Ishikawa (cell line): ENCODE data around the gene ZNF518B.

Source experiments
- CEBPB ChIP-seq: IDR thresholded peaks from 2 replicates; pipeline ENCODE4 v1.6.1; 2012
- CREB1 ChIP-seq: IDR thresholded peaks from 2 replicates; pipeline ENCODE4 v1.6.1; 2012; ENCODE audit warnings: low read depth
- EGR1 ChIP-seq: IDR thresholded peaks from 2 replicates; pipeline ENCODE4 v1.6.1; 2012
- EP300 ChIP-seq: IDR thresholded peaks from 2 replicates; pipeline ENCODE4 v1.6.1; 2012; ENCODE audit warnings: borderline replicate concordance
- FOXM1 ChIP-seq: IDR thresholded peaks from 2 replicates; pipeline ENCODE4 v1.6.1; 2012; ENCODE audit warnings: low read depth, borderline replicate concordance
- NFIC ChIP-seq: IDR thresholded peaks from 2 replicates; pipeline ENCODE4 v1.6.1; 2012
- RAD21 ChIP-seq: IDR thresholded peaks from 2 replicates; pipeline ENCODE4 v1.6.1; 2012; ENCODE audit warnings: low read depth
- TAF1 ChIP-seq: IDR thresholded peaks from 2 replicates; pipeline ENCODE4 v1.6.1; 2012; ENCODE audit warnings: low read depth, mild to moderate bottlenecking
- TCF12 ChIP-seq: IDR thresholded peaks from 2 replicates; pipeline ENCODE4 v1.6.1; 2012; ENCODE audit warnings: low read depth
- TEAD4 ChIP-seq: IDR thresholded peaks from 2 replicates; pipeline ENCODE4 v1.6.1; 2012
- YY1 ChIP-seq: IDR thresholded peaks from 2 replicates; pipeline ENCODE4 v1.6.1; 2012; ENCODE audit warnings: low read depth
- ZBTB7A ChIP-seq: IDR thresholded peaks from 2 replicates; pipeline ENCODE4 v1.6.1; 2012; ENCODE audit warnings: low read depth
- TF ChIP-seq, protein P1 (sequence below): IDR thresholded peaks from 2 replicates; pipeline ENCODE4 v1.6.1; 2012
- TF ChIP-seq, protein P2 (sequence below): IDR thresholded peaks from 2 replicates; pipeline ENCODE4 v1.6.1; 2012; ENCODE audit warnings: low read depth, mild to moderate bottlenecking
- TF ChIP-seq, protein P3 (sequence below): IDR thresholded peaks from 2 replicates; pipeline ENCODE4 v1.6.1; 2012

The ZNF518B gene

DNA sequence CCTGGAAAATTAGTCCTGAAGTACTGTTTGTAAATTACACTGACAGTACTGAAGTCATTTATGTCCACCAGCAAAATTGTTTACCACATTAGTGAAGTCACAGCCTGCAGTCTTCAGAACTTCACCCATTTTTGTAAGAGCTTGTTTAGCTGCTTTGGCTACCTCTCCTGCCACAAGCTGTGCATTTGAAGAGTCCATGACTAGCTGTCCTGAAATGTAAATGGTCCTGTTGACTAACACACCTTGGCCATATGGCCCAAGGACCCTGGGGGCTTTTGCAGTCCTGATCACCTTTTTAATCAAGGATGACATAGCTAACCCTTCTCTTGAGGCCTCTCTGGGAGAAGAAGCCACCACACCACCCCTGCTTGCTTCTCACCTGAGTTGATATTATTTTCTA lies 21.4 kb upstream of the ZNF518B start:
- TF ChIP-seq EP300 (no peak), NFIC (no peak), FOXM1 (no peak), RAD21 (no peak), EGR1 (no peak), TCF12 (no peak), CREB1 (no peak), TAF1 (no peak)
- TF ChIP-seq, protein P1, sequence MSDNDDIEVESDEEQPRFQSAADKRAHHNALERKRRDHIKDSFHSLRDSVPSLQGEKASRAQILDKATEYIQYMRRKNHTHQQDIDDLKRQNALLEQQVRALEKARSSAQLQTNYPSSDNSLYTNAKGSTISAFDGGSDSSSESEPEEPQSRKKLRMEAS: no peak
- TF ChIP-seq, protein P2, sequence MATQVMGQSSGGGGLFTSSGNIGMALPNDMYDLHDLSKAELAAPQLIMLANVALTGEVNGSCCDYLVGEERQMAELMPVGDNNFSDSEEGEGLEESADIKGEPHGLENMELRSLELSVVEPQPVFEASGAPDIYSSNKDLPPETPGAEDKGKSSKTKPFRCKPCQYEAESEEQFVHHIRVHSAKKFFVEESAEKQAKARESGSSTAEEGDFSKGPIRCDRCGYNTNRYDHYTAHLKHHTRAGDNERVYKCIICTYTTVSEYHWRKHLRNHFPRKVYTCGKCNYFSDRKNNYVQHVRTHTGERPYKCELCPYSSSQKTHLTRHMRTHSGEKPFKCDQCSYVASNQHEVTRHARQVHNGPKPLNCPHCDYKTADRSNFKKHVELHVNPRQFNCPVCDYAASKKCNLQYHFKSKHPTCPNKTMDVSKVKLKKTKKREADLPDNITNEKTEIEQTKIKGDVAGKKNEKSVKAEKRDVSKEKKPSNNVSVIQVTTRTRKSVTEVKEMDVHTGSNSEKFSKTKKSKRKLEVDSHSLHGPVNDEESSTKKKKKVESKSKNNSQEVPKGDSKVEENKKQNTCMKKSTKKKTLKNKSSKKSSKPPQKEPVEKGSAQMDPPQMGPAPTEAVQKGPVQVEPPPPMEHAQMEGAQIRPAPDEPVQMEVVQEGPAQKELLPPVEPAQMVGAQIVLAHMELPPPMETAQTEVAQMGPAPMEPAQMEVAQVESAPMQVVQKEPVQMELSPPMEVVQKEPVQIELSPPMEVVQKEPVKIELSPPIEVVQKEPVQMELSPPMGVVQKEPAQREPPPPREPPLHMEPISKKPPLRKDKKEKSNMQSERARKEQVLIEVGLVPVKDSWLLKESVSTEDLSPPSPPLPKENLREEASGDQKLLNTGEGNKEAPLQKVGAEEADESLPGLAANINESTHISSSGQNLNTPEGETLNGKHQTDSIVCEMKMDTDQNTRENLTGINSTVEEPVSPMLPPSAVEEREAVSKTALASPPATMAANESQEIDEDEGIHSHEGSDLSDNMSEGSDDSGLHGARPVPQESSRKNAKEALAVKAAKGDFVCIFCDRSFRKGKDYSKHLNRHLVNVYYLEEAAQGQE: no peak

DNA sequence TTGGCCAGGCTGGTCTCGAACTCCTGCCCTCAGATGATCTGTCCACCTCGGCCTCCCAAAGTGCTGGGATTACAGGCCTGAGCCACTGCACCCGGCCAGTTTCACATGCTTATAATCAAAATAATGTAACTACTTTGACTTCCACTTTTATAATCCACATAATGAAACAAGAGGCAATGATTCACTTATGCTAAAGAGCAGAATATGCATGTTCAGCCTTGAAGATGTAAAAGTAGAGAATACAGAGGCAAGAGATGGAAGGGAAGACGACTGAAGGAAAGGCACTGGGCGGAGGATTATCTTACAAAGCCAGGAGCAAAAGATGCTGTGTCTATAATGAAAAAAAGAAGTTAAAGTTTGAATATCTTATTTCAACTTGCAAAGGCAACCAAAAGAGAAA lies 13.3 kb upstream of the ZNF518B start:
- TF ChIP-seq TCF12 (no peak), EGR1 (no peak), CEBPB (no peak), TAF1 (no peak), NFIC (no peak), ZBTB7A (no peak), RAD21 (no peak)
- TF ChIP-seq, protein P2: no peak
- TF ChIP-seq, protein P3, sequence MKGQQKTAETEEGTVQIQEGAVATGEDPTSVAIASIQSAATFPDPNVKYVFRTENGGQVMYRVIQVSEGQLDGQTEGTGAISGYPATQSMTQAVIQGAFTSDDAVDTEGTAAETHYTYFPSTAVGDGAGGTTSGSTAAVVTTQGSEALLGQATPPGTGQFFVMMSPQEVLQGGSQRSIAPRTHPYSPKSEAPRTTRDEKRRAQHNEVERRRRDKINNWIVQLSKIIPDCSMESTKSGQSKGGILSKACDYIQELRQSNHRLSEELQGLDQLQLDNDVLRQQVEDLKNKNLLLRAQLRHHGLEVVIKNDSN: no peak

DNA sequence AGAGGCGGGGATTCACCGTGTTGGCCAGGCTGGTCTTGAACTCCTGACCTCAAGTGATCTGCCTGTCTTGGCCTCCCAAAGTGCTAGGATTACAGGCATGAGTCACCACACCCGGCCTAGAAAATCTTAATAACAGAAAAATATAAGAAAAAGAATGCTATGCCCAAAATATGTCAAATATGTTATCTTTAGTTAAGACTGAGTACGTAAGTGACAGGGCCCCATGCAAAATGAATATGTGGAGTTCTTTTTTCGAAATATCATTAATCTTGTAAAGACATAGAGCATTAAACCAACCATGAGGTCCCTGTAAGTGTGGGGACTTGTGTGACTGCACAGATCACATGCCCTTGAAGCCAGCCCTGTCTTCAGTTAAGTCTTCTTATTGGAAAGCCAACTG lies 8.9 kb upstream of the ZNF518B start:
- TF ChIP-seq TAF1: no peak
- no peak for TF ChIP-seq TCF12
- TF ChIP-seq CREB1: no peak
- no peak for TF ChIP-seq NFIC
- TF ChIP-seq, protein P3: no peak
- no peak for TF ChIP-seq RAD21
- TF ChIP-seq EP300: no peak
- TF ChIP-seq EGR1: no peak
- TF ChIP-seq, protein P1: no peak
- TF ChIP-seq CEBPB: no peak
- no peak for TF ChIP-seq YY1
- no peak for TF ChIP-seq ZBTB7A
- no peak for TF ChIP-seq FOXM1
- TF ChIP-seq TEAD4: no peak
- TF ChIP-seq, protein P2: no peak

DNA sequence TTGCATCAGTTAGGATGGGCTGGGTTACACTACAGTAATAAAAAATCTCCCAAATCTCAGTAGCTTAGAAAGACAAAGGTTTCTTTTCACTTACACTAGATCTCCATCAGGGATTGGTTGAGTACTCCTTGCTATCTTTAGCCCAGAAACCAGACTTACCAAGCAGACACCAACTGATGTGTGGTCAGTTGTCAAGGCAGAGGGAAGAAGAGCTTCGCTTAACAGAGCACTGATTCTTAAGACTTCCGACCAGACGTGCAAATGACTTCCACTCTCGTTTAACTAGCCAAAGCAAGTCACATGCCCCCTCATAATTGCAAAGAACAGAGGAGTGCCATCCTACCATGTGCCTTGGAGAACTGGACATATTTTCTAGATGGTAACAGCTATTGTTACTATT lies 5.7 kb upstream of the ZNF518B start:
- TF ChIP-seq EGR1 (no peak), YY1 (no peak), FOXM1 (no peak), TAF1 (no peak), TEAD4 (no peak), EP300 (no peak), NFIC (no peak), ZBTB7A (no peak), TCF12 (no peak), RAD21 (no peak), CEBPB (no peak), CREB1 (no peak)
- TF ChIP-seq, protein P1: no peak
- TF ChIP-seq, protein P3: no peak
- TF ChIP-seq, protein P2: no peak
